Activated T-cell treated with anti-CD3 and anti-CD28 coated beads for 1 hour (primary cell): ENCODE data around the gene FHIT.

Source experiments
- DNase-seq: peaks from one replicate; pipeline ENCODE4 v3.0.0-alpha.2; 2020; ENCODE audit warnings: low read depth

Gene FHIT

DNA sequence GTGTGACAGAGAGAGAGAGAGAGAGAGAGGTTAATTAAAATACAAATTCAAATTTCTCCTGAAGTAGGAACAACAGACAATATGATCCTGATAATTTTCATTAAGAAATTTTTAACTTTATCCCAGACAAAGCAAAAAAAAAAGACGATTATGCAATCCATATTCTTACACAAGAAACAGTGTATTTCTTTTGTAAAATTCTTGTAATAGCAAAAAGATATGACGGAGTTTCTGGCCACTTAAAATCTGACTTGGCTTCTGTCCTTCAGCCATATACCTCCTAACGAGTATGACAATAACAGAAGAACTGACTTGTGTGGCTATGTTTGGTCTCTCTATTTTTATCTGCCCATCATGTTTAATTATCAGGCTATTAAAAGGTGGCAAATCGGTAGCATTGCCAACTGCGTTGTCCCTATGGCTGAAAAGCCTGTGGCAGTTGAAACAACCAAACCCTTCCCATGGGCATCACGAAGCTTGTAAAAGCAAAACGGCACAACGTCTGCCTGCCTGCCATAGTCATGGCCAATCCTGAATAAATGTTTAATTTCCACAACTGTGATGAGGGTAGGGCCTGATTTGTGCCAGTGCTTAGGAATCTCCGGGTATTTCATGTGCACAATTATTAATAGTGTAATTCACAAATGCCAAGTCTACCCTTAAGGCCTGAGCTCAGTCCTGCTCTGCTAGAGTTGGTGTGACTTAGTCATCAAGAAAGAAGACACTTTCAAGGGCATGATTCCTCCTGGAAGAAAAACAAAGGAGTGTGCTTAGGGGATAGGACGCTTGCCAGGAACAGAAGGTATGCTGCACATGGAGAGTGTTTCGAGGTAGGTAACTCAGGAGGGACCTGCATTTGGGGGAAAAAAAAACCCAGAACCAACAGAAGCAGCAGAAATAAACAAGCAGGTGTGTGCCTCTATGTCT lies 1090.2 kb downstream of the FHIT start:
- no peak for DNase-seq

DNA sequence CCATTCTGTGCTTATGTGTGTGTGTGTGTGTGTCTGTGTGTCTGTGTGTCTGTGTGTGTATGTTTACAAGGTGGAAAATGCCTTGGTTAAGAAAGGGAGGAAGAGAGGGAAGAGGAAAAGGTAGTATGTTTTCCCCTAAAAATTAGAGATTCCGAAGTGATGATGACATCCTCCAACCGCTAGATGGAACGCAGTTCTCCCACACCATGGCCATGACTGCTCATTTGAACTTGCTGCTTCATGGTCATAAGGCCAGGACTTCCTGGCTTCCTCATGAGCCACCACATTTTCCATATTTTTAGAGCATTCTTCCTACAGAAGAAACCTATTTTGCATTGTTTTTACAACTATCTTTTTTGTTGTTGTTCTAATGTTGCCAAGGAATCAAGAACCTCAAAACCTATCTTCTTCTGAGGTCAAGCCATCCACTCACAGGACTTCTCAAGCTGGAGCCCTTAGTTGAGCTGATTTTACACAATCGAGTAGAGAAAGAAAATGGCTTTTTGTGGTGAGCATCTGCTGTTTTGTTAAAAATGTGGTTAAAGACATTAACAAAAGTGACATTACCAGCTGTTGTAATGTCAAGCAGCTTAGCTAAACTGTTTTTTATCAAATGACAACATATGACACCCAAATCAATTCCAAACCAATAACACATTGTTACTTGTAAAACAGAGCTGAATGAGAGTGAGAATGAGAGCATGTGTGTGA lies 1091.0 kb downstream of the FHIT start:
- no peak for DNase-seq

GRCh38 chr3:60158035-60158434 lies 1093.2 kb downstream of the FHIT start:
- DNase-seq = no peak

DNA sequence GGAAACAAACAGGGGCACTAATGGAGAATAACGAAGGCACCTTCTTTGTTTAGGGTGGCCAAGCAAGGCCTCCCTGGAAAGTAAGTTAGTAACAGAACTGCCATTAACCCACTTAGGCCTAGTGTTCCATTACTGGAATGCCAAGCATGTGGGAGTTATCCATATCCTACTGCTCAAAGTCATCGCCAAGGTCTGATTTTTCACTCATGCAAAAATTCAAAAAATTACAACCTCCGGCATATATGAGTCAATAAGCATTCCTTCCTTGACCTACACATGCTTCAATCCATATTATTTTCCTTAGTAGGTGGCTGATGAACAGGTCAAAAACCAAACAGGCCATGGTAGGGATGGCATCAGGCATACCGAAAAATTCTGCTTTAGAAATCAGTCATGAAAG lies 1097.2 kb downstream of the FHIT start:
- no peak for DNase-seq

GRCh38 chr3:60153221-60153999 lies 1097.8 kb downstream of the FHIT start:
- DNase-seq = no peak

DNA sequence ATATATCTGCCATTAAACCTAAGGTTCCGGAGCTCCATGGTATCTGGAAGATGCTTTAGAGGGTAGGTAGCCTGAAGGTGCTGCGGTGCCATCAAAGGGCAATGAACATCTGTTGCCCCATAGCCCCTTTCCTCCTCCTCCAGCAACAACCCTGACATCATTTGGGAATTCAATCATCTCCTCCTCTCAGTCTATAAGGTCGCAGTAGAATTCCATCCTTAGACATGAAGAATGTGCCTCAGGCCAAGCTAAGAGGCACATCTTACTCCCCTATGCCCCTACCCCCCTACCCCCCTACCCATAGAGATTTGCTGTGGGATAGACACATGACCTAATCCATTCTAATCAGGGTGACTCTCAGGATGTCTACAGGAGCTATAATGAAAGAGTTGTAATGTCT lies 1101.8 kb downstream of the FHIT start:
- DNase-seq = no peak

DNA sequence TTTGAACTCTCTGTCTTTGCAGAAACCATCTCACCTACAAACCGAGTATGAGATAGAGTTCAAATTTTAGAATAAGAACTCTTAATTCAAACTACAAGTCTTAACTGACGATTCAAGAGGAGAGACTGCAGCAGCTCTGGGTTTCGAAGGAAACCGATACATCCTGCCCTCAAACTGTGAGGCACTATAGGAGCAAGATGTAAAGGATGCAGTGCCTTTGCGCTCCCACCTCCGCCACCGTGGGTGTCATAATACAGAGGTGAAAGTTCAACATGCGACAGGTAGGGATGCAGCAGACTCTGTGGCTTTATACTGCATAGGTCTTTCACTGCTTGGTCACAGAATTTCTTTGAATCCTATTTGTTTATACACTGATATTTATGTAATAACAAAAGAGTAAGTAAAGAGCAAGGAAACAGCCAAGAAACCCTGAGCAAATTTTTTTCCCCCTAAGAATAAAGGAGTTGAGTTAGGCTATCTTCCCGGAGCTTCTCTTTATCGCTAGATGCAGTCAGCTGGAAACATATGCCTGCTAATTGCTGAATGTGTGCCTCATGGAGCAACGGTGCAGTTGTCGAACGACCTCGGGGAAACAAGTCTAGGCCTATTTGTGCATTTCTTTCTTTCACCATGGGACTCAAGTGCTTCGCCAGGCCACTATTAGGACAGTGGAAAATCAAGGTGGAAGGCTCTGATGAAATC lies 1103.9 kb downstream of the FHIT start:
- no peak for DNase-seq

GRCh38 chr3:60146121-60146520 lies 1105.1 kb downstream of the FHIT start:
- DNase-seq = no peak

DNA sequence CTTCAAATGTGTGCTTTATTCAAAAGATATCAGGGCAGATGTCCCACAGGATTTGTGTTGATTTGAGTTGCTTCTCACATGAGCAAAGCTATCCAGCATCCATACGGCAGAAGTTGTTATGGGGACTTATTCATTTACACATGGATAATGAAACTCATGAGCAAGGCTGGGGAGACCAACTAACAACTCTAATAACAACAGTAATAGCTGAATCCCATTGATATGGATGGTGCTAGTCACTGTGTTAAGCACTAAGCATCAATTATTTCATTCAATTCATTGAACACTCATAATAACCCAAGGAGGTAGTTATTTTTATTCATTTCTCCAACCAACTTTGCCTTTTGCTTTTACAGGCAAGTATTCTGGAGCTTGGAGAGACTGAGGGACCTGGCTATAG lies 1107.2 kb downstream of the FHIT start:
- DNase-seq = no peak

DNA sequence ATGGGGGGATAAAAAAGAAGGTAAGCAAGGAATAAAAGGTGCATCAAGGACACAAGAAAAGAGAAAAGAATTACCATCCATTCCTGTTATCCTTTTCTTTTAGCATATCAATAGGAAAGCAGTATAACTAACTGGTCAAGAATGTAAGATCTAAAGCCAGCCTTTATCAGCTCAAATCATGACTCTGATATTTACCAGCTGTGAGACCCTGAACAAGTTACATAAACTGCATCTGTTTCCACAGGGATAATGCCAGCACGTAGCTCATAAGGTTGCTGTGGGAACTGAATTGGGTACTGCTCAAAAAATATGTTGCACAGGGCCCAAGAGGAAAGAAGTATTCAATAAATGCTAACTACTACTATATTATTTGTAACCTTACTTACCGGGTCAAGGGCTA lies 1109.2 kb downstream of the FHIT start:
- DNase-seq = no peak

DNA sequence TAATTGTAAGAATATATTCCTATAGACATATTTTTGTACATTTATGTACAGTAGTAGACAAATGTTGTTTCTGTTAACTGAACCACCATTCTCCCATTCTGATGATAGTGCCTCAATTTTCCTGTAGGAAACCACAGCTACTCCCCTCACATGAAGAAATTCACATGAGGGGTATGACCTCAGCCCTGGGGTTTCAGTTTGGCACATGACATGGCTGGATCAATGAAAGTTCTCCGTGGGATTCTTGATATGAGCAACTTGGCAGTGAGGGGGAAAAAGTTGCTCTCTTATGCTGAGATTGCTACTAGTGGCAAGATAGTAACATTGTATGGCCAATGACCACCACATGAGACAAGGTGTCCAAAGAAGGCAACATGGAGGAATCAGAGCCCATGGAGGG lies 1111.1 kb downstream of the FHIT start:
- DNase-seq = no peak

- no peak for DNase-seq
Observed at GRCh38 chr3:60136601-60137000, 1114.7 kb downstream of the FHIT start.

GRCh38 chr3:60135474-60135873 lies 1115.8 kb downstream of the FHIT start:
- no peak for DNase-seq

GRCh38 chr3:60133269-60134162 lies 1117.7 kb downstream of the FHIT start:
- DNase-seq = no peak

GRCh38 chr3:60131618-60132017 lies 1119.6 kb downstream of the FHIT start:
- DNase-seq = no peak

- no peak for DNase-seq
Observed at GRCh38 chr3:60126511-60127304, 1124.5 kb downstream of the FHIT start.

DNA sequence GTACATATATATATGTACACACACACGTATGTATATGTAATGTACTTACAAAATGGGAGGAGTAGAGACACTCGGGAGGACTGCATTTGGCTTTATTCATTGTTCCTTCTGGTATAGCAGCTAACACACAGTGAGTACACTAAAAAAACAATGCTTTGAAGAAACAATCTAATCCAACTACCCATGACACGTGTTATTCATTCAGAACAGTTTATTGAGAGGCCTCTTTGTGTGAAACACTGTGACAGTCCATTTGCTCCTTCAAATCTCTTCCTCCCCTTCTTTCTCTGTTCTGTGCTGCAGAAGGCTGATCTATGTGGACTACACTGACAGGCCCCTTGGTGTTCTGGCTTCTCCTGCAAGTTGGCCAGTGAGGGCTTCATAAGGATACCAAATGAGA lies 1125.6 kb downstream of the FHIT start:
- no peak for DNase-seq

DNA sequence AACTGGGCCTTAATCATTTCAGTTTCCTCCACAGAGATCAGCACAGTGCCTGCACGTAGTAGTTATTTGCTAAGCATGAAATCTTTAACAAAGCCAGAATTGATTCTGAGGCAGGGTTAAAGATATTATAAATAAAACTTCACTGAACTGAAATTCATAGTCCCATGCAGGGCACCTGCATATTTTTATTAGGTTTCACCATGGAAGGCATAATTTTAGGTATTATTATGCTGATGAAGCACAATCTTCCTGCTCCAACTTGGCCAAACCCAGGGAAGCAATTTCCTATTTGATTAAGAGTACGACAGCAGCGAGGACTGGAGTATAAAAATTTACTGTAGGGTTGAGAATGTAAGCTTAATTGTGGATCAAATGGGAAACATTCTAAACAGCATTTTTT lies 1131.0 kb downstream of the FHIT start:
- no peak for DNase-seq

DNA sequence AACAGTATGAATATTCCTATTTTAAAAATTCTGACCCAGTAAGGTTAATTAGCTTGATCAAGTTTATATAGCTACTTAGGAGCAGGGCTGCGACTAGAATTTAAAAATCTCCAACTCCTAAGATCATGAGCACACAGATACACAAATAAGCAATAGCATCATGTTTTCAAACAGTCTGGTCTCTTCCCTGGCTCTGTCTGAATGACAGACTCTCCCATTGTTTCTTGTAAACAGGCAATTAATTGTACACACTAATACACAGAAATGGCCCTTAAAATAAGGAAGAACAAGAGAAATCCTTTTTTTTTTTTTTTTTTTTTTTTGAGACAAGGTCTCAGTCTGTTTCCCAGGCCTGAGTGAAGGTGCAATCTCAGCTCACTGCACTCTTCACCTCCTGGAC lies 1137.1 kb downstream of the FHIT start:
- no peak for DNase-seq

GRCh38 chr3:60107275-60107674 lies 1144.0 kb downstream of the FHIT start:
- no peak for DNase-seq
